ENCODE measurements around the gene KRT20. TPM values are rescaled to one million over a fixed set of nuclear protein-coding genes. Genes with fewer than 3 reads are reported as not detected.

KRT20 gene
- total RNA-seq (1 to 10 TPM in 1 of 7 donors, under 1 TPM in 2, not detected in 4; 0.27 to 4.2 (median 0.77) TPM), polyA plus RNA-seq (under 1 TPM in 1 of 2 donors, not detected in 1; 0.05 TPM)
- long read RNA-seq, donor 1: 0 reads
- long read RNA-seq, donor 2: 0 reads
- long read RNA-seq, donor 3: 0 reads

- no peak for TF ChIP-seq EP300 (IDR thresholded peaks at IDR 0.05)
- no peak for TF ChIP-seq POLR2A (IDR thresholded peaks at IDR 0.05)
- TF ChIP-seq CTCF (IDR thresholded peaks at IDR 0.05): no peak
- DNase-seq: no peak
- intact Hi-C loops (cut with DNase I): no loop called here
- no peaks in the 10 kb centered on the region for H3K36me3 ChIP-seq
- H3K9me3 ChIP-seq: no peaks in the 10 kb centered on the region
- no peaks in the 10 kb centered on the region for H3K4me1 ChIP-seq (ENCODE audit: insufficient read depth)
- H3K27me3 ChIP-seq: no peaks in the 10 kb centered on the region
- H3K27ac ChIP-seq: no peak within 1 kb of the TSS
- no peak within 1 kb of the TSS for H3K4me3 ChIP-seq
- 89 to 93% (median 91%) methylated on average over 23 of the region's 23 CpGs for WGBS, 3 donors
Measured at GRCh38 chr17:40884708-40885512, at the start of gene KRT20. Gene KRT20 (minus strand): TSS chr17:40885242. CDS start chr17:40885185, 57 bp downstream.

GRCh38 chr17:40932608-40933007, 47.6 kb upstream of the KRT20 start:
- WGBS, 3 donors: 65 to 70% (median 69%) methylated on average over 2 of the region's 2 CpGs
- H3K9me3 ChIP-seq: no peaks in the 10 kb centered on the region
- no peak overlapping the region for H3K27ac ChIP-seq
- no peak for DNase-seq
- H3K36me3 ChIP-seq: no peaks in the 10 kb centered on the region
- TF ChIP-seq CTCF (IDR thresholded peaks at IDR 0.05) (no peak), POLR2A (IDR thresholded peaks at IDR 0.05) (no peak)
- H3K4me1 ChIP-seq (ENCODE audit: insufficient read depth): no peaks in the 10 kb centered on the region
- intact Hi-C loops (cut with DNase I): no loop called here
- no peaks in the 10 kb centered on the region for H3K27me3 ChIP-seq
- no peak overlapping the region for H3K4me3 ChIP-seq

GRCh38 chr17:40931311-40931710, 46.3 kb upstream of the KRT20 start:
- H3K9me3 ChIP-seq: no peaks in the 10 kb centered on the region
- H3K4me1 ChIP-seq (ENCODE audit: insufficient read depth): no peaks in the 10 kb centered on the region
- H3K27me3 ChIP-seq: no peaks in the 10 kb centered on the region
- intact Hi-C loops (cut with DNase I): no loop called here
- no peak for DNase-seq
- 76 to 80% (median 78%) methylated on average over 3 of the region's 3 CpGs for WGBS, 3 donors
- no peaks in the 10 kb centered on the region for H3K36me3 ChIP-seq
- TF ChIP-seq EP300 (IDR thresholded peaks at IDR 0.05): no peak
- TF ChIP-seq CTCF (IDR thresholded peaks at IDR 0.05): no peak
- TF ChIP-seq POLR2A (IDR thresholded peaks at IDR 0.05): no peak
- H3K4me3 ChIP-seq: no peak overlapping the region
- H3K27ac ChIP-seq: no peak overlapping the region

GRCh38 chr17:40926341-40926740, 41.3 kb upstream of the KRT20 start:
- Histone ChIP-seq H3K27ac (no peak overlapping the region), H3K9me3 (no peaks in the 10 kb centered on the region), H3K4me3 (no peak overlapping the region), H3K27me3 (no peaks in the 10 kb centered on the region), H3K36me3 (no peaks in the 10 kb centered on the region), H3K4me1 (ENCODE audit: insufficient read depth) (peaks cover 2% of the 10 kb centered on the region)
- 63 to 75% (median 71%) methylated on average over 8 of the region's 8 CpGs for WGBS, 3 donors
- TF ChIP-seq CTCF (IDR thresholded peaks at IDR 0.05) (no peak), EP300 (IDR thresholded peaks at IDR 0.05) (no peak), POLR2A (IDR thresholded peaks at IDR 0.05) (no peak)
- intact Hi-C loops (cut with DNase I): no loop called here
- no peak for DNase-seq
